ENCODE data around the gene ASIC5.

The ASIC5 gene

GRCh38 chr4:155883895-155884294 is 17.8 kb upstream of the ASIC5 start:
- TF ChIP-seq CTCF (IDR thresholded peaks at IDR 0.05; ENCODE audit: insufficient read depth, low read length, missing control alignments): no peak
- CTCF ChIA-PET: no interaction called here
- POLR2A ChIA-PET: no interaction called here
- no peak overlapping the region for H3K4me3 ChIP-seq (ENCODE audit: low read depth, low read length)
- DNase-seq (ENCODE audit: low read depth, low spot score): no peak

- no peak for DNase-seq (ENCODE audit: low read depth, low spot score)
- ChIA-PET CTCF (no interaction called here), POLR2A (no interaction called here)
- TF ChIP-seq CTCF (IDR thresholded peaks at IDR 0.05; ENCODE audit: insufficient read depth, low read length, missing control alignments): no peak
- no peak overlapping the region for H3K4me3 ChIP-seq (ENCODE audit: low read depth, low read length)
These were observed 15.5 kb upstream of the ASIC5 start for GRCh38 chr4:155881555-155881954.

GRCh38 chr4:155879767-155880166 is 13.7 kb upstream of the ASIC5 start:
- CTCF ChIA-PET: no interaction called here
- no peak for TF ChIP-seq CTCF (IDR thresholded peaks at IDR 0.05; ENCODE audit: insufficient read depth, low read length, missing control alignments)
- DNase-seq (ENCODE audit: low read depth, low spot score): no peak
- H3K4me3 ChIP-seq (ENCODE audit: low read depth, low read length): no peak overlapping the region
- POLR2A ChIA-PET: no interaction called here

GRCh38 chr4:155878611-155879010 is 12.5 kb upstream of the ASIC5 start:
- no peak for DNase-seq (ENCODE audit: low read depth, low spot score)
- H3K4me3 ChIP-seq (ENCODE audit: low read depth, low read length): no peak overlapping the region
- ChIA-PET POLR2A (no interaction called here), CTCF (no interaction called here)
- no peak for TF ChIP-seq CTCF (IDR thresholded peaks at IDR 0.05; ENCODE audit: insufficient read depth, low read length, missing control alignments)

- ChIA-PET POLR2A (no interaction called here), CTCF (no interaction called here)
- no peak overlapping the region for H3K4me3 ChIP-seq (ENCODE audit: low read depth, low read length)
- TF ChIP-seq CTCF (IDR thresholded peaks at IDR 0.05; ENCODE audit: insufficient read depth, low read length, missing control alignments): no peak
- no peak for DNase-seq (ENCODE audit: low read depth, low spot score)
These were observed 11.9 kb upstream of the ASIC5 start for GRCh38 chr4:155877971-155878370.

GRCh38 chr4:155875878-155876277 is 9.8 kb upstream of the ASIC5 start:
- DNase-seq (ENCODE audit: low read depth, low spot score): no peak
- CTCF ChIA-PET: no interaction called here
- no peak overlapping the region for H3K4me3 ChIP-seq (ENCODE audit: low read depth, low read length)
- no peak for TF ChIP-seq CTCF (IDR thresholded peaks at IDR 0.05; ENCODE audit: insufficient read depth, low read length, missing control alignments)
- POLR2A ChIA-PET: no interaction called here
